GM19467 (cell line): ENCODE results near the gene ZNF598.
A peak's percentile ranks its signal among the peaks of the same experiment; 100 is the strongest.

Source experiments
- ATAC-seq: cut with Tn5 transposase; IDR thresholded peaks from one replicate; pipeline ENCODE4 v1.9.1; 2021; ENCODE audit warnings: mild to moderate bottlenecking, moderate library complexity; ENCODE audit not compliant: unreplicated experiment

The ZNF598 gene

DNA sequence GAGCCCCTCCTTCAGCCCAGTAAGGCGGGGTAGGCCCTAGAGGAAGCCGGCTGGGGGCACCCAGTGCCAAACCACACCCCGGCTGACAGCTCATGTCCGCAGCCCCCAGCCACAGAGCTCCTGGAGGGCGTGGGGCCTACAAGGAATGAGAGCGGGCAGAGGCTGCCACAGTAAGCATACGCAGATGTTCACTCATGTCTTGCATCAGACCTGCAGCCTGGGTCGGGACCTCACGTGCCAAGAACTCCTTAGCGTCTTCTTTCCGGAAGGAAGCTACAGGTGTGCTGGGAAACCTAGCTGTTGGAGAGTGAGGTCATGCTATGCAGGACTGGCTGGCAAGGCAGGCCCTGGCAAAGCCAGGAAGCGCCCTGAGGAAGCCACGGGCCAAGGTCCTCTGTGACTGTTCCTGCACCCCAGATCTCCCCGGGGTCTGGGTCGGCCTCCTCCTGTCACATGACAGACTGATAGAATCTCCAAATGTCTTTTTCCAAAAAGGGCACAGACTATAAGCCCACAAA is 1.6 kb downstream of the ZNF598 start:
- no peak for ATAC-seq

DNA sequence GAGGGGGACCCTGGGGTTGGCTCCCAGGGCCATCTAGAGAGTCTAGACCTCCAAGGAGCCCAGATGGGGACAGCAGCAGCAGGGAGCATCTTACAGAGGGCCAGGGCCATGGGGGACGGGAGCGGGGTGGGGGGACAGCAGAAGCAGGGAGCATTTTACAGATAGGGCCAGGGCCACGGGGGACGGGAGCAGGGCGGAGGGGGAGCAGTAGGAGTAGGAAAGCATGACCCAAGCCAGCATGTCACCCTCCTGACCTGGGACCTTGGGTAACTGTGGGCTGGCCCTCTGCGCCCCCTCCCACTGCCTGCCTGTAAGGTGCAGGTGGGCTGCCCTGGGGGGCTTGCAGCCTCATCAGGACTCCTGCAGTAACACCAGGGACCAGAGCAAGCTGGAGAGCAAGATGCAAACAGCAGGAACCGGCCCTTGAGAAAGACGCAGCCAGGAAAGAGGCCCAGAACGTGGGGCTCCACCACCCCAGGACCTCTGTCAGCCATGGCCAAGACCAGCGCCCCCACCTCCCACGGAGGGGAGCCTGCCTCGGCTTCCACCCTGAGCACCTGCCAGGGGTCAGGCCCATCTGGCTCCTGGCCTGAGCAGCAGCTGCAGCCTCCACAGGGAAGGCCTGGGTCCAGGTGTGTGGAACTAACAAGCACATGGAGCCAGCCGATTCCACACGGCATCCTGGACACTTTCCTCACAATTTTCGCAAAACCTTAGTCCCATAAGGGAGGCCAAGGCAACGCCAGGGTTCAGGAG is 2.4 kb downstream of the ZNF598 start:
- ATAC-seq, result no peak

DNA sequence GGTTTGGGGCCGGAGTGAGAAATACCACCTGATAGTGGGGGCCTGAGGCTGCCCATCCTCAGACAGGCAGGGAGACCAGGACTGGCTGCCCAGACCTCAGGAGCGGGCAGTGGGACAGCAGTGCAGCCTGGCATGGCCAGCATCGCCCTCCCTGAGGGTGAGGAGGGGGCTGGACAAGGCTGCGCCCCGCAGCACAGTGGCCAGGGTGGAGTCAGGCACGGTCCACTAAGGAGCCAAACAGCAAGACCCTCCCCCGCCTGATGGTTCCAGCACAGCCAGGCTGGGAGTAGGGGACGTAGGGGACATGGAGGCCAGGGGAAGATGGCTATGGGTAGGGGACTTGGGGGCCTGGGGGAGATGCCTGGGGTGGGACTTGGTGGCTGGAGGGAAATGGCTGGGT is 3.3 kb downstream of the ZNF598 start:
- ATAC-seq, result no peak

DNA sequence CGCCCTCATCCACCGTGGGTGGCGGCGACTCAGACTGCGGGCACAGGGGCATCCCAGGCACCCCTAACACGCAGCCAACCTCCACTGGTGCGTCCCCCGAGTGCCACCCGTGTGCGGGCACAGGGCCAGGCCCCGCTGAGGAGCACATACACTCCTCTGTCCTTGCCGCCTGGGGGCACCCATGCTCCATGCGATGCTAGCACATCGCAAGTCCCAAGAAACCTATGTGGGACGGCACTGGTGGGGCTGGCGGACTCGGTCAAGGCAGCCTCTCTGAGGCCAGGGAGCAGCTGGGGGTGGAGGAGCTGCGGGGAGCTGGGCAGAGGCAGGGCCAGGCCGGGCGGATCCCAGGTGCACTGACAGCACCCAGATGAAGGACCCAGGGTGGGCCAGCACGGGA is 4.0 kb downstream of the ZNF598 start:
- no peak for ATAC-seq

DNA sequence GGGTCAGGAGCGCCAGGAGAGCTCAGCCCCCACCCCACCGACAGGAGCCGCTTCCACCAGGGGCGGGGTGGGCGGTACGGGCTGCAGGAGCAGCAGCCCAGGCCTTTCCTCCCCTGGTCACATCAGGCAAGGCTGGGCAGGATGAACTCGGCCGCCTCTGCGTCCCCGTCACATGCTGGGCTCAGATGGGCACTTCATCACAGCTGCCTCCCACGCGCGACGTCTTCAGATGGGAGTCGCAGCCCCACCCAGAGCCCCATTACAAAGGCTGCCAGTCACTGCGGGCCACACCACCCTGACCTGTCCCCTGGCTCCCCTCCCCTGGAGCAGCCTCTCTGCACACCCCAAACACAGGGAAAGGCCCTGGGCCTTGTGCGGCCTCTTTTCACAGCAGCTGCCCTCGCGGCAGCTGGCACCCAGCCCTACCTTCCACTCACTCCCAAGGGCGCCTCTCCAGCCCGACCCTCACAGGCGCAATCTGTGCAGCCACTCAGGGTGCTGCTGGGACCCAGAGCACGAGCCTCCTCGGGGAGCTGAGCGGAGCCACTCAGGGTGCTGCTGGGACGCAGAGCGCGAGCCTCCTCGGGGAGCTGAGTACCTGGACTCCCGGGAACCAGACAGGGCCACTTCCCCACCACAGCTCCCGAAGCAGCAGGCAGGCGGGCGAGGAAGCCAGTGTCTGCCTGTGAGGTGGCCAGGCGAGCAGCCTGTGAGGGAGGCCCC is 4.7 kb downstream of the ZNF598 start:
- no peak for ATAC-seq

DNA sequence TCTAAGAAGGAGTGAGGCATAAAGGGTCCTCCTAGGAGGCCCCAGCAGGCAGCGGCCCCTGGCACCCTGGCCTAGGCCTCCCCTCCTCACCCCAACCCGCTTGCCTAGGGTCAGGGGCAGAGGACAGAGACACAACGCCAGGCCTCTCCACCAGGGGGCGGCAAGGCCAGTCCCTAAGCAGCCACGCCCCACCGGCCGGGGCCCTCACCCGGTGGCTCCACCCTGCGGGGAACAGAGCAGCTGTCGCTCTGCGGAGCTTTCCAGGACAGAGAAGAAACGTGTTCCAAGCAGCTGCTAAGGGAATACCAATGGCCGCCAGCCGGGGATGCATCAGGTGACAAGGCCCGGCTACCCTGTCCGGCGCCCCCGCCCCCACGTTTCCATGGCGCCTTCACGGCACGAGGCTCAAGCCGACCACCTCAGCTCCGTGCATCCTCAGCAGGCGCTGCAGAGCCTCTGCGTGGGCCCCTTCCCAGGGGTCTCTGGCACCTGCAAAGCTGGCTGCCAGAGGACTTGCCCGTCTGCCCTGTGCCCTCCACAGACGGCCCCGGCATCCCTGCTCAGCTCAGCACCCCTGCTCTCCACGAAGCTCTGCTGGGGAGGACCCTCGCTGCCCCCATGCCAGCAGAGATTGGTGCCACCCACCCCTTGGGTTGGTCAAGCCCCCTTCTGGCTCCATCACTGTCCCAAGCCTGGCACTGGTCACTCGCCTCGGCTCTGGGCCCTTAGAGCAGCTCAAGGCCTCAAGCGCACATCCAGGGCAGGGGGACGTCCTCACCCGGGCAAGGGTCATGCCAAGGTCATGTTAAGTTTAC is 5.6 kb downstream of the ZNF598 start:
- ATAC-seq, result peak; percentile 51

- ATAC-seq, result no peak
Measured at GRCh38 chr16:2003231-2003826, 6.3 kb downstream of the ZNF598 start.

DNA sequence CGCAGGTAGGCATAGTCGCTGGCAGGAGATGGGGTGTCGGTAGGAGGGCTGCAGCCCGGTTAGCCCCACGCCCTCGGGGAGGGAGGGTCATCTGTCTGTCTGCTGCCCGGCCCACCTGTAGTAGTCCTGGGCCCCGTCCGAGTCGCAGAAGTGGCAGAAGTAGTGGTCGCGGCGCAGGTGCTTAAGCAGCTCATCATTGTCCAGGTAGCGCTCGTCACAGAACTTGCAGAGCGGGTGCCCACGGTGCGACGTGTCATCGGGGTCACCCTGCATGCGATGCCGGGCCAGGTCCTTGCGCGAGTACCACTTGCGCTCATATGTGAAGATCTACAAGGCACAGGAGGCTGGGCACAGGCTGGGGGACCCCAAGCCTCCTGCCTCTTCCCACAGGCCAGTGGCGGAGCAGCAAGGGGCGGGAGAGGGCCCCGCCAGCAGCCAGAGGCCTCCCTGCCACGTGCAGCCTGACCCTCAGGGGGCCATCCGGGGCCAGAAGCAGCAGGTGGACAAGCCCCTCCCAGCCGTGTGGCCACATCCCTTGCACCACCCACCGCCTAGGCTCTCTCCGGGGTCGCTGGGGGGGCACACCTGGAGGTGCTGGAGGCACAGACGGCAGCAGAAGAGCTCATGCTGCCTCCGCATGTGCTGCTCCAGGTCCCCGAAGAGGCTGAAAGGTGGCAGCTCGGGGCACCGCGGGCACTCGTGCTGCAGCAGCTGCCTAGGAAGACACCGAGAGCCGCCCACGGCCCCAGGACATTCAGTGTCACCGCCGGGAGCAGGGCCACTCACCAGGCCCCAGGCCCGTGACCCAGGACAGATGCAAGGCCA is 7.0 kb downstream of the ZNF598 start:
- ATAC-seq, result no peak

GRCh38 chr16:2001456-2002355 is 7.9 kb downstream of the ZNF598 start:
- ATAC-seq, result no peak

- no peak for ATAC-seq
Measured at GRCh38 chr16:2001035-2001434, 8.6 kb downstream of the ZNF598 start.

DNA sequence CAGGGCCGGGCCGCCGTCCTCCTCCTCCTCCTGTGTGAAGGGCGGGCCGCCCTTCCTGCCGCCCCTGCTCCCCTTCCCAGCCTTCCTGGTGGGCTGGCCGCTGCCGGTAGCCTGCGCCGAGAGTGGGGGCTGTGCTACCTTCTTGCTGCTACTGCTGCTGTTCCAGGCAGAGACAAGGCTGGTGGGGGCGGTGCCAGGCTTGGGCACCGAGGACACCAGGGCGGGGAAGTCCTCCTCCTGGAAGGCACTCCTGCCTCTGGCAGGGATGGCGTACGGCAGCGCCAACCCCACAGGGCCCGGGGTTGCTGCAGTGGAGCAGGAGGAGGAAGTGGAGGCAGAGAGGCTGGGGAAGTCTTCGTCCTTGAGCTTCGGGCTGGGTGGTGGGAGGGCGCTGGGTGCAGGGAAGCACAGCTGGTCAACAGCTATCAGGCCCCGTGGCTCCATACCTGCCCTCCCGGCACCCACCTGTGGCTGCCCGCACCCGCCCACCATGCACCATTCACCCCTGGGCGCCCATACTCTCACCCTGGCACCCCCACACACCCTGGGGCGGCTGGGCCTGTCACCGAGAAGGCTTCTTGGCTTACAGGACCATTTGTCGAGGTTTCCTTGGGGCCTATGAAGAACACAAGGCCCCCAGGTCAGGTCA is 9.6 kb downstream of the ZNF598 start:
- ATAC-seq, result no peak

- ATAC-seq, result no peak
Measured at GRCh38 chr16:1998852-1999801, 10.5 kb downstream of the ZNF598 start.

- ATAC-seq, result no peak
Measured at GRCh38 chr16:1998360-1998835, 11.2 kb downstream of the ZNF598 start.

- ATAC-seq, result no peak
Measured at GRCh38 chr16:1997494-1998359, 11.9 kb downstream of the ZNF598 start.

- ATAC-seq, result no peak
Measured at GRCh38 chr16:1993731-1994131, 15.9 kb downstream of the ZNF598 start.

DNA sequence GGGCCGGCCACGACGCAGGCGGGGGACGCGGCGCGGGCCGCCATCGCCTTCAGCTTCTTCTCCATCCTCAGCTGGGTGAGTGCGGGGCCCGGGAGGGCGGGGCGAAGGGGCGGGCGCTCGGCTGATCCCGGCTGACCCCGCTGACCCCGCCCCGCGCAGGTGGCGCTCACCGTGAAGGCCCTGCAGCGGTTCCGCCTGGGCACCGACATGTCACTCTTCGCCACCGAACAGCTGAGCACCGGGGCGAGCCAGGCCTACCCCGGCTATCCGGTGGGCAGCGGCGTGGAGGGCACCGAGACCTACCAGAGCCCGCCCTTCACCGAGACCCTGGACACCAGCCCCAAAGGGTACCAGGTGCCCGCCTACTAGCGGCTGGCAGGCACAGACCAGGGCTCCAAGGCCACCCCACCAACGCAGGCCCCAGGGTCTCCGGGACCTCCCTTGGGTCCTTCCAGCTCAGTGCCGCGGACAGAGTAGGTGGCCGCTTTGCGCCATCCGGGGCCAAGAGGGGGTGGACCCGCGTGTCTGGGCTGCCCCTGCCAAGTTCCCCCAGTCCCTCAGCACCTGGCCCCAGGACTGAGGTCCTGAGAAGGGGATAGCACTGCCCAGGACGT is 16.8 kb downstream of the ZNF598 start:
- no peak for ATAC-seq
